B cell (primary cell): Measurements from ENCODE around the gene VPS45.

Experiments
- EZH2 ChIP-seq: IDR thresholded peaks from 2 replicates; pipeline ENCODE4 v1.6.1; 2012; ENCODE audit warnings: borderline replicate concordance, low read depth, mild to moderate bottlenecking, moderate library complexity, low read length; ENCODE audit not compliant: insufficient read depth, poor library complexity, severe bottlenecking
- TF ChIP-seq, protein P1 (sequence below): fragments of 200-600 bp; IDR thresholded peaks from one replicate; pipeline ENCODE4 v1.8.0; 2022; ENCODE audit warnings: antibody characterized with exemption, mild to moderate bottlenecking

DNA sequence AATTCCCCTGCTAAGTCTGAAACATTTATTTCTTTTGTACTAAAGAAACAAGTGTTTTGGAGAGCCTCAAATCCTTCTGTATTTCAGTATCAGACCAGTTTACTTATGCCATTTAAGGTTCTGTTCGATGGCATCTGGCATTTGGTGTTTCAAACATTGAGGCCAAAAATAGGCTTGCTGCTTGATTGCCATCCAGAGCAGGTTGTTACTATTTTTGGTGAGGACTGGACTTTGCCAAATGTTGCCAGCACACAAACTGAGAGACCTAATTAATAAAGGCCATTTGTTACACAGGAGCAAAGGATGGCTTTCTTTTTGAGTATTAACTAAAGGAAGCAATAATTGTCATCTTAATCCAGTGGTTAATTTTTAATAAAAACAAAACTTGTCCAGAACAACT is 26.2 kb downstream of the VPS45 start:
- TF ChIP-seq, protein P1, sequence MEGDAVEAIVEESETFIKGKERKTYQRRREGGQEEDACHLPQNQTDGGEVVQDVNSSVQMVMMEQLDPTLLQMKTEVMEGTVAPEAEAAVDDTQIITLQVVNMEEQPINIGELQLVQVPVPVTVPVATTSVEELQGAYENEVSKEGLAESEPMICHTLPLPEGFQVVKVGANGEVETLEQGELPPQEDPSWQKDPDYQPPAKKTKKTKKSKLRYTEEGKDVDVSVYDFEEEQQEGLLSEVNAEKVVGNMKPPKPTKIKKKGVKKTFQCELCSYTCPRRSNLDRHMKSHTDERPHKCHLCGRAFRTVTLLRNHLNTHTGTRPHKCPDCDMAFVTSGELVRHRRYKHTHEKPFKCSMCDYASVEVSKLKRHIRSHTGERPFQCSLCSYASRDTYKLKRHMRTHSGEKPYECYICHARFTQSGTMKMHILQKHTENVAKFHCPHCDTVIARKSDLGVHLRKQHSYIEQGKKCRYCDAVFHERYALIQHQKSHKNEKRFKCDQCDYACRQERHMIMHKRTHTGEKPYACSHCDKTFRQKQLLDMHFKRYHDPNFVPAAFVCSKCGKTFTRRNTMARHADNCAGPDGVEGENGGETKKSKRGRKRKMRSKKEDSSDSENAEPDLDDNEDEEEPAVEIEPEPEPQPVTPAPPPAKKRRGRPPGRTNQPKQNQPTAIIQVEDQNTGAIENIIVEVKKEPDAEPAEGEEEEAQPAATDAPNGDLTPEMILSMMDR: no peak
- TF ChIP-seq EZH2: no peak
